ENCODE results near the gene CDC42EP4. TPM values are rescaled to one million over a fixed set of nuclear protein-coding genes. Genes with fewer than 3 reads are reported as not detected.
"Not testable (repeated sequence)": the region's sequence is repeated elsewhere in the genome, so short reads cannot be mapped to it uniquely, and the experiment has no call there.

The CDC42EP4 gene
- total RNA-seq, 1 experiment from 2014 or later = 20.6 TPM

DNA sequence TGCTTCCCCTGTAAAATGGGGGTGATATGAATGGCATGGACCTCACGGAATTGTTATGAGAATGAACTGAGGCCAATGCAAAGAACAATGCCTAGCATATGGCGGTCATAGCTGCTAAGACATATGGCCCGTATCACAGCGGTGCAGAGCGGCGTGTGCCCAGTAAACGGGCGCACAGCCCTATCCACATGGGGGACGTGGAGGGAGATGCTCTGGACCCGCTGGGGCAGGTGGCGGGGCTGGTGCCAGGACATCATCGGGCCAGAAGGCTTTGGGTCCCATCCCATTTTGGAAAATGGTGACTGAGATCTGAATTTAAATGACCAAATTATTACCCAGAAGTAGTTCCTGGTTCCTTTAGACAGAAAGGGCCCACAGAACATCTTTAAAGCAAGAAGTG, 31.6 kb downstream of the CDC42EP4 start:
- DNase-seq (ENCODE audit: low read depth) = no peak

DNA sequence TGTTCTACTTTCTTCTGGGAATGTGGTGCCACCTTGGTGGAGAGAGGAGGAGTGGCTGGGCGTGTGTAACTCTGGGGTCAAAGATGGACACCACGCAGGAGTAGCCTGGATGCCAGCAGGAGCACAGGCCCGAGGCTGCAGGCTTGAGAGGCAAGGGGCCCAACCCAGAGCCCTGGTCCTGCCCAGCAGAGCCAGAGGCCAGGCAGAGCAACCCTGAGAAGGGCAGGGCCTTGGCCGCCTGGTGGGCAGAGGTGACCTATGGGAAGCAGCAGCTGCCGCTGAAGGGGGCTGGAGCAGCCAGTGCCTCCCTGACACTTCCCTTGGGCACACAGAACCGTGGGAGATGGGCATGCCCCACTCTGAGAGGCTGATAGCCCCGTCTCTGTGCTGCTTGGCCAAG, 32.1 kb downstream of the CDC42EP4 start:
- DNase-seq (ENCODE audit: low read depth) = no peak

DNA sequence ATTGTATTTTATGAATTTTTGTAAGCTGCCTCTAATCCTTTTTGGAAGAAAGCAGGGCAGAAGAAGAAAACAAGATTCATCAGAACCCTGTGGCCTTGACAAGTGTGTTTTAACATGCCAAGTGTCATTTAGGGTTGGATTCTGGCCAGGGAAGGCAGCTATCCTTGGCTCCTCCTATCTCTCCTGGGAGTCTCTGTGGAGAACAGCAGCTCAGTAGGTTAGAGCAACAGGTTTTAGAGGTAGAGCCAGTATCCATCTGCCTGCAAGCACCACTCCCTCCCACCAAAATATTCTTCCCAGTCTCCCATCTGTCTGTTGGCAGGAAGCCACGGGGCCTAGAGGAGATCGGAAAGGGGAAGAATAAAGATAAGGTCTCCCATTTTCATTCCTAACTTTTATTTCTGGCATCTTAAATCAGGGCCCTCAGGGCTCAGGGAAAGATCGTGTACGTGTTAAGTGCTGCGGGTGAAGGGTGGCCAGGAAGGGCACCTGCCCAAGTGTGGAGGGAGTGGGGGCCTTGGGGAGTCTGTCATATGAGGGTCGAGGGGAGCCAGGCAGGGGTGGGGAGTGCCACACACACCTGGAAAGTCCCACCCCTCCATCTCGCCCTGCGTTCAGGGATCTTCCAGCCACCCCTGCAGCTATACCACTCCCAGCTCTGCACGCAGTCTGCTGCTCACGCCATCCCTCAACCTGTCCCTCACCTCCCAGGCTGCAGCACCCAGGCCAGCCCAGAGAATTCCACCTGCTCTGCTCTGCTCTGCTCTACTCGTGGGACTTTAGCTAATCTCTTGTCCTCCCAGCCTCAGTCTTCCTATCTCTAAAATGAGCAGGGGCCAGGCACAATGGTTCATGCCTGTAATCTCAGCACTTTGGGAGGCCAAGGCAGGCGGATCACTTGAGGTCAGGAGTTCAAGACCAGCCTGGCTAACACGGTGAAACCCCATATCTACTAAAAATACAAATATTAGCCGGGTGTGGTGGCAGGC, 33.0 kb downstream of the CDC42EP4 start:
- DNase-seq (ENCODE audit: low read depth) = peak; percentile 19

DNA sequence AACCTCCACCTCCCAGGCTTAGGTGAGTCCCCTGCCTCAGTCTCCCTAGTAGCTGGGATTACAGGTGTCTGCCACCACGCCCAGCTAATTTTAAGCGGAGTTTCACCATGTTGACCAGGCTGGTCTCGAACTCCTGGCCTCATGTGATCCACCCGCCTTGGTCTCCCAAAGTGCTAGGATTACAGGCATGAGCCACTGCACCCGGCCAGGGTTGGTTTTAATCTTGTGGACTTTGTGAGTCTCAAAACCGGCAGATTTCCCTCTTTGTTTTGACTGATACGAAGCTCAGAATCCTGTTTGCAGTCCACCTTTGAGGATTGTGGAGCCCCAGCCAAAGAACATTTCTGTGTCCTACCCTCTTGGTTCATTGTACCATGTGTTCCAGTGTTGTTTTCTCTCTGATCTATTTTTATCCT, 33.7 kb downstream of the CDC42EP4 start:
- DNase-seq (ENCODE audit: low read depth) = no peak

DNA sequence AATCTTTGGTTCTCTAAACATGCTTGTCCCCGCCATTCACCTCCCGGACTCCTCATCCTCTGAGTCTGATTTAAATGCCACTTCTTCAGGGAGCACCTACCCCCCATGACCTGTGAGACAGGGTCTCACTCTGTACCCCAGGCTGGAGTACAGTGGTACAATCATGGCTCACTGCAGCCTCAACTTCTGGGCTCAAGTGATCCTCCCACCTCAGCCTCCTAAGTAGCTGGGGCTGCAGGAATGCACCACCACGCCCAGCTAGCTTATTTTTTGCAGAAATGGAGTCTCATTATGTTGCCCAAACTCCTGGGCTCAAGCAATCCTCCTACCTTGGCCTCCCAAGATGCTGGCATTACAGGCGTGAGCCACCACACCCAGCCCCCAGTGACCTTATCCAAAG, 37.3 kb downstream of the CDC42EP4 start:
- no peak for DNase-seq (ENCODE audit: low read depth)

DNA sequence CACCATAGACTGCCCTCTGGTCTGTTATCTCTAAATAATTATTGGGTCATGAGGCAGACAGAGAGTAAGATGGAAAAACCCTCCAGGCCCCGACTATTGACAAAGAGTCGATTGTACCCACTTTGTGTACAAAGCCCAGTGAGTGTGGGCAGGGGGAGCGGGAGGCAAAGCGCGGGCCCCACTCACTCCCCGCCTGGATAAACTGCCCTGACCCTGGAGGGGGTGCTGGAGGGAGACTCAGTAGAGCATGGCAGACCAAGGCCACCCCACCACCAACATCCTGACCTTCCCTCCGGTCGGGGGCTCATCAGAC, 38.9 kb downstream of the CDC42EP4 start:
- DNase-seq (ENCODE audit: low read depth) = no peak

DNA sequence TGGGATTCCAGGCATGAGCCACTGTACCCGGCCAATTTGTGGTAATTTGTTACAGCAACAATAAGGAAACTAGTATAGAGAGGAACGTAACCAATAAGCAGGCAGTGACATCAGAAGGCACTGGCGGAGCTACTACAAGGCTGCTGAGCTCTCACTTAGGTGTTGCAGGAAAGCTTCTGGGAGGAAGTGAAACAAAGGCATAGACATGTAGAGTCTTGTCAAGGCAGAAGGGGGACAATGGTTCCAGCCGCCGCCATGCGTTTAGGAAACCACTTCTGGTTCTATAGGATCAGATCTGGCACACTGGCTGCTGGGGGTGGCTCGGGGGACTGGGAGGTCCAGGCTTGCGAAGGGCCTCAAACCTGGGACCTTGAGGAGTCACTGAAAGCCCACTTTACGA, 40.7 kb downstream of the CDC42EP4 start:
- DNase-seq (ENCODE audit: low read depth) = no peak

DNA sequence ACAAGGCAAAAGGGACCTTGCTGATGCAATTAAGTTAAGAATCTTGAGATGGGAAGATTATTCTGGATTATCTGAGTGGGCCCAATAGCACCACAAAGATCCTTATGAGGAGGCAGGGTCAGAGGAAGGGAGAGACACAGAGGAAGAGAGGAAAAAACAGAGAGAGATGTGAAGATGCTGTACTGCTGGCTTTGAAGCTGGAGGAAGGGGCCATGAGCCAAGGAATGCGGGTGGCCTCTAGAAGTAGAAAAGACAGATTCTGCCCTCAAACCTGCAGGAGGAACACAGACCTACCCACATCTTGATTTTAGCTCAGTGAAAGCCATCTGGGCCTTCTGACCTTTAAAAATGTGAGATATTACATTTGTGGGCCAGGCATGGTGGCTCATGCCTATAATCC, 42.0 kb downstream of the CDC42EP4 start:
- DNase-seq (ENCODE audit: low read depth) = no peak

DNA sequence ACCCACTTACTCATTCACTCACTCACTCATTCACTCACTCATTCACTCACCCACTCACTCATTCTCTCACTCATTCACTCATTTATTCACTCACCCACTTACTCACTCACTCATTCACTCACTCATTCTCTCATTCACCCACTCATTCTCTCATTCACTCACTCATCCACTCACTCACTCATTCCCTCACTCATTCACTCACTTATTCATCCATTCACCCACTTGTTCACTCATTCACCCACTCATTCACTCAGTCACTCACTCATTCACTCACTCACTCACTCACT, 42.5 kb downstream of the CDC42EP4 start:
- DNase-seq (ENCODE audit: low read depth) = no peak

DNA sequence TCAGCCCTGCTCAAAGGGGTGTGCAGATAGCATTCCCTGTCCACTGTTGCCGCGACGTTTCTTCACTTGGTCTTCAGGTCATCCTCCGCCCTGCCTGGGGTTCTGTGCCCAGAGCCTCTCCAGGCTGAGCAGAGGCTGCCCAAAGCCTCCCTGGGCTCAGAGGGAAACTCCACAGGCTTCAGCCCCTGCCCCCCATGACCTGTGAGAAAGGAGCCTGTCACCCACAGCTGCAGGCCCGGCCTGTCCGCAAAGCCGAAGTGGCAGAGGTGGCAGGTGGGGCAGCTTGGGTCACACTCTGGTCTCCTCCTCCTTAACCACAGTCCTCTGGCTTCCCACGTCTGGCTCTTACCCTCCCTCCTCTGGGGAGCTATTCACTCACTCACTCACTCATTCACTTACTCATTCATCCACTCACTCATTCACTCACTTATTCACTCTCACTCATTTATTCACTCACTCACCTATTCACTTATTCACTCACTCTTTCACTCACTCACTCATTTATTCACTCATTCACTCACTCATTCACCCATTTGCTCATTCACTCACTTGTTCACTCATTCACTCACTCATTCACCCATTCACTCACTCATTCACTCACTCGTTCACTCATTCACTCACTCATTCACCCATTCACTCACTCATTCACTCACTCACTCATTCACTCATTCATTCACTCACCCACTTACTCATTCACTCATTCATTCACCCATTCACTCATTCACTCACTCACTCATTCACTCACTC, 43.0 kb downstream of the CDC42EP4 start:
- peak; percentile 43 for DNase-seq (ENCODE audit: low read depth)

DNA sequence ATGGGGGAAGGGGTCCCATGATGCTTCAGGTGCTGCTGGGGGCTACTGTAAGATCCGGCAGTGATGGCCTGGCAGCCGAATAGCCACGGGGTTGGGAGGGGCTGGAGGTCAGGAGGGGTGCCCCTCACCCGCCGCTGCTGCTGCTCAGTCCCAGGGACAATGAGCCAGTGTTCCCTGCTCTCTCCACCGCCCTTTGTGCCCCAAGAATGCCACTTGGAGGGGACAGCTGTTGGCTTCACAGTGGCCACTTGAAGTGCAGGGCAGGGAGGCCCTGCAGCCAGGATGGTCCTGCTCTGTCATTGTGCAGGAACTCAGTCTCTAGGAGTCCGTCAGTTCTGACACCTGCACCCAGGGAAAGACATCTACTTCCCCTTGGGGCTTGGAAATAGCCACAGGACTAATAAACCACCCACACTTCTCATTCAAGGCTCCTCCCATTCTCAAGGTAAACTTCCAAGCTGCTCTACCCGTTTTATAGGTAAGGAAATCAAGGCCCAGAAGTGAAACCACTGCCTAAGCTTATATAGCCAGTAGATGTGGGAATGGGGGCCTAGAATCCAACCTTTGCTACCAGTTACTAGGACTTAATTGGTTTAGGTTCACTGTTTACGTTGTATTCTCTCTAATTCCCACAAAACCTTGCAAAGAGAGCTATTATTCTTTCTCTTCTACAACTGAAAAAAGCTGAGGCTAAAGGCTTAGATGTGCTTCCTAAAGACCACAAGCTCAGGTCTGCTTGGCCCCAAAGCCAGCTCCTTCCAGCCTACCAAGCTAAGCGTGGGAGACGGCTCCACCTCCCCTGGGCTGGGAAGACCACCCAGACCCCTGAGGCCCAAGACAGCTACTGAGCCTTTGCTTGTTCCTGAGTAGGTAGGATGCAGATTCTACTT, 43.9 kb downstream of the CDC42EP4 start:
- no peak for DNase-seq (ENCODE audit: low read depth)

DNA sequence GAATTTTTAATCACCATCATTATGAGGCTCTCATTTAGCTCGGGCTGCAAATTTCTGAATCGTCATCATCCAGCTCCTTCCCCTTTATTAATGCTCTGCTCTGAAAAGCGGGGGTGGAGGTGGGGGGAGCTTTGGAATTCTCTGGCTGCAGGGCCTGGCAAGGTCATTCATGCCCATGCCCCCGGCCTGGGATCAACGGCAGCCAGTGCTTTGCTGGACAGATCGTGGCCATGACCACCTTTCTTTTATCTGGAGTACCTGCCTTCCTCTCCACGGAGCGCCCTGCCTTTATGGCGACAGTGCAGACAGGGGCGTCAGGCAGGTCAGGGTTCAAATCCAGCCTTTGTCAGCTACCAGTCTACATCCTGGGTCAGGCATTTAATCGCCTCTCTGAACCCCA, 45.0 kb downstream of the CDC42EP4 start:
- no peak for DNase-seq (ENCODE audit: low read depth)

DNA sequence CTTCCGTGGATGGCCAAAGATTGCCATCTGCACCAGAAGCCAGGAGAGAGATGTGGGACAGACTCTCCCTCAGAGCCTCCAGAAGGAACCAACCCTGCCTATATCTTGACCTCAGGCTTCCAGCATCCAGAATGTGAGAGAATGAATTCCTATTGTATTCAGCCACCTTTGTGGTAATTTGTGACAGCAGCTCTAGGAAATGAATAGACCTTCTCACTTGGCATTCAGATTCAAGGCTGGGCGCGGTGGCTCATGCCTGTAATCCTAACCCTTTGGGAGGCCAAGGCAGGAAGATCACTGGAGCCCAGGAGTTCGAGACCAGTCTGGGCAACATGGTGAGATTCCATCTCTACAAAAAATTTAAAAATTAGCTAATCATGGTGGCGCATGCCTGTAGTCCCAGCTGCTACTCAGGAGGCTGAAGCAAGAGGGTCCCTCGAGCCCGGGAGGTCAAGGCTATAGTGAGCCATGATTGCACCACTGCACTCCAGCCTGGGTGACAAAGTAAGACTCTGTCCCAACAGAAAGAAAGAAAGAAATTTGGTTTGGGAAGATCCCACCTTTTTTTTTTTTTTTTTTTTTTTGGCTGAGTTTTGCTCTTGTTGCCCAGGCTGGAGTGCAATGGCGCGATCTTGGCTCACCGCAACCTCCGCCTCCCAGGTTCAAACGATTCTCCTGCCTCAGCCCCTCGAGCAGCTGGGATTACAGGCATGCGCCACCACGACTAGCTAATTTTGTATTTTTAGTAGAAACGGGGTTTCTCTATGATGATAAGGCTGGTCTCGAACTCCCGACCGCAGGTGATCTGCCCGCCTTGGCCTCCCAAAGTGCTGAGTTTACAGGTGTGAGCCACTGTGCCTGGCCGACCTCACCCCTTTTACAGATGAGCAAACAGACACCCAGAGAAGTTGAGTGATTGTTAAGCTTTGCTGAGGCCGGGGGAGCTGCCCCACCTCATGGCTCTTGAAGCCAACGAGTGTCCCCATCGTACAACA, 45.9 kb downstream of the CDC42EP4 start:
- DNase-seq (ENCODE audit: low read depth) = no peak

DNA sequence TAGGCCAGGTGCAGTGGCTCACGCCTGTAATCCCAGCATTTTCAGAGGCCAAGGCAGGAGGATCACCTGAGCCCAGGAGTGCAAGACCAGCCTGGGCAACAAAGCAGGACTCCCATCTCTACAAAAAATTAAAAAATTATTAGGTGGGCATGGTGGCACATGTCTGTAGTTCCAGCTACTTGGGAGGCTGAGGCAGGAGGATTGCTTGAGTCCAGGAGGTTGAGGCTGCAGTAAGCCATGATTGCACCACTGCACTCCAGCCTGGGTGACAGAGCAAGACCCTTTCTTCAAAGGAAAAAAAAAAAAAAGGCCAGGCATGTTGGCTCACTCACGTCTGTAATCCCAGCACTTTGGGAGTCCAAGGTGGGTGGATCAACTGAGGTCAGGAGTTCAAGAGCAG, 47.4 kb downstream of the CDC42EP4 start:
- DNase-seq (ENCODE audit: low read depth) = not testable (repeated sequence)

DNA sequence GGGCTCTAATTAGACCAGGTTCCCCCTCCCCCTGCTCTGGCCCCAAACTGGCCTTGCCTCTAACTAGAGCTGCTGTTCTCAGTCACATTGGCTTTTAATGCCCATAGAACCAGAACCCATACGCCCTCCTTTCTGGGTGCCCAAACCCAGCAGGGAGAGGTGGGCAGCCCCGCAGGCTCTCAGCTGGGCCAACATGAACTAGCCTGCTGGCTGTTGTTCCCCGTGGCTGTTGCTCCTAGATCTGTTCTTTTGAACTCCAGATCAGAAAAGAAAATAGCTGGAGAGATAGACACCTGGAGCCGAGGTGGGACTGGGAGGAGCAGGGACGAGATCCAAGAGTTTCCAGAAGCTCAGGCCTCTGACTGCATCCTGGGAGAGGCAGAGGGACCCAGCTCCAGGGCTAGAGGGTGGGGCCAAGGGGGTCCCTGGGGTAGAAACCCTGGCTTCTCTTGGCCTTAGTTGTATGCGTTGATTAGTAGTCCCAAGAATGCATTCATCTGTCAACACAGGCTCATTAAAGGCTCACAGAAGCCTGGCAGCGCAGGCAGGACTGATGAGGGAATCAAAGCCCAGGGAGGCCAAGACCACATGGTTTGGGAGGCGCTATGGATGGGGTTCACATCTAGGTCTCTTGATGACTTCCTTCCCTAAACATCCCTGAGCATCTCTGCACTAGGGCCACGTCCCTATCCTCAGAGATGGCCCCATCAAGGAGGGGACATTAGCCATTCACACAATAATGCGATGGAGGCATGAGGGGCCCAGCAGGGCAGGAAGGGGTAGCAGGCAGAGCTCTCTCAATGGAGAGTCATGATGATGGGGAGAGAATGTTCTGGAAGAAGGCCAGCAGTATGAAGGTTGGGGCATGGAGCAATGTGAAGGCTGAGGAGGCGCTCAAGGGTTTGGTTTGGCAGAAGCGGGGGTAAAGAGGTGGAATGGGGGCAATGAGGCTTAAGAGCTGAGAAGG, 48.8 kb downstream of the CDC42EP4 start:
- DNase-seq (ENCODE audit: low read depth) = no peak

DNA sequence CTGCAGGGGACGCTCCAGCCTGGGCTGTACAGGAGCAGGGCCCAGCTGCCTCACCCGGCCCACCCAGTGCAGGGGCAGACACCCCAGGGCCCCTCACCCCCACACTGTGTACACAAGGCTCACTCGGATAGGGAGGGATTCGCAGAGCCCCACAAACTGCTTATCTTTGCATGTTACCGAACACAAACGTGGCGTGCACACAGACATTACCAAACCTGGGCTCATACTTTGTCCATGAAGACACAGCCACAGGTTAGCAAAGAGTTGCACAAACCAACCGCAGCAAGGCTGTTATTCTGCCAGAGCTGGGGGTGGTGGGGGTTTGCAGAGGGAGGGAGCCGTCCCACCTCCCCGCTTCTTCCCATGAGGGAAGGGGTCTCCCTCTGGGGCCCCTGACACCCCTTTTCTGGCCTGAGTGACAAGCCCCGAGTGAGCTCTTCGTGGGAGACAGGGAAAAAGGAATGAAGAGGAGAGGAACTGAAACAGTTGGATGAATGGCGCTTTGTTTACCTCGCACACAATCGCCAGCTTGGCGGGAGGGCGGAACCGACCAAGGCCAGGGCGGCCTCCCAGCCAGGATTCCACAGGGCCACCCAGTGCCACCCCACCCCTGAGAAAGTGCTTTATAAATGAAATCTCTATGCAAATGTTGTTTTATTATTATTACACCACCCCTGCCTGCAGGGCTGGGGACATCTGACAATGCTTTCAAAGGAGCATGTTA, 49.7 kb downstream of the CDC42EP4 start:
- no peak for DNase-seq (ENCODE audit: low read depth)

DNA sequence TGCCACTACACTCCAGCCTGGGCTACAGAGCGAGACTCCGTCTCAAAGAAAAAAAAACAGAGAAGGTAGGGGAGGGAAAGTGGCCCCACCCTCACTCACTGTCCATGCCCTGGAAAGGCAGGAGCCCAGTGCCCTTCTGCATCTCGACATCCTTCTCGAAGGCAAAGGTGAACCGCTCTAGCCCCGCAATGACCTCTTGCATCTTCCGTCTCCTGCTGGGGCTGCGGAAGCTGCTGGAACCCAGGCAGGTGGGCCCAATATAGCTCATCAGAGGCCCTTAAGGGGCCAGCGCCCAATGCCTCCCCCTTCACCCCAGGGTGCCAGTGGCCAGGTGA, 50.2 kb downstream of the CDC42EP4 start, which contains the start of gene CPSF4L:
Gene CPSF4L (minus strand): TSS at position 264 of the 335 bp plus-strand sequence. CDS start 62 bp downstream, at position 202.
- DNase-seq (ENCODE audit: low read depth) = no peak

DNA sequence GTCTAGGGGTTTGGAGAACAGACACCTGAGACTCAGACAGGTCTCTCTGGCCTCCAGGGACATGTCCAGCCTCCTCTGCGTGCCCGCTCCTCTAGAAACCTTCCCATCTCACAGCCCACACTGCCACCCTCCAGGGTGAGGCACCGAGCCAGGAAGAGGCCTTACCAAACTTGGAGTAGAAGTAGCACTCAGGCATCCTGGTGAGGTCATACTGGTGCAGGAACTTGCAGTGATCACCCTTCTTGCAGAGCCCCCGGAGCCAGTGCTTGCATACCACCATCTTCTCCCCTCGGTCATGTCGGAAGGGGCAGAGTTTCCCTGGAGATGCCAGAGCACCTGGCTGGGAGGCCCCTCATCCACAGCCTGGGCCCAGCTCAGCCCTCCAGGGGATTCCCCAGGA, 54.3 kb downstream of the CDC42EP4 start:
- DNase-seq (ENCODE audit: low read depth) = no peak

DNA sequence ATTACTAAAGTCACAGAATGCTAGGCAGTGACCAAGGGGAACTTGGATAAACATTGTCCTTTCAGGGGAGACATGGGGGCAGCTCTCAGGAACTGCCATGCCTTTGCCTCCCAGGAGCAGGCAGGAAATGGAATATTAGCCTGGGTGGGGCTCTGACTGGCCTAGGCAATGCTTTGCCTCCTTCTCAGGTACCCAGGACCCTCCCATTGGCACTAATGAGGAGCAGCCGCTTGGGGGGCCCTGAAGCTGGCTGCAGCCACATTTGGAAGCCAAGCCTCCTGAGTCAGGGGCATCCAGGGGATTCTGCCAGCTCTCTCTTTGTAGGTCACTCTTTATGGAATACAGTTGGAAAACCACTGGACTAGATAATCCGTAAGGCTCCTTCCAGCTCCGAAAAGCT, 55.6 kb downstream of the CDC42EP4 start:
- no peak for DNase-seq (ENCODE audit: low read depth)

All from LHCN-M2 (cell line).